ENCODE results near the gene ABCC4. TPM values are rescaled to one million over a fixed set of nuclear protein-coding genes. Genes with fewer than 3 reads are reported as not detected.

The ABCC4 gene
- total RNA-seq, 2 experiments from 2014 or later, result 9.6 to 11.8 TPM

GRCh38 chr13:95159458-95159857 is 141.8 kb downstream of the ABCC4 start:
- no peak for ATAC-seq
- Mint-ChIP-seq H3K4me3 (no peak overlapping the region), H3K27ac (no peak overlapping the region), H3K36me3 (ENCODE audit: low read depth) (peaks cover 30% of the 10 kb centered on the region), H3K9me3 (no peaks in the 10 kb centered on the region), H3K4me1 (ENCODE audit: low read depth) (no peaks in the 10 kb centered on the region), H3K27me3 (no peaks in the 10 kb centered on the region)
- no peak for DNase-seq
- intact Hi-C loops (cut with micrococcal nuclease), result no loop called here
- POLR2A ChIA-PET, result no interaction called here
- TF ChIP-seq CTCF (IDR thresholded peaks at IDR 0.05), result no peak
- CTCF ChIA-PET, result no interaction called here

- TF ChIP-seq CTCF (IDR thresholded peaks at IDR 0.05), result no peak
- Mint-ChIP-seq H3K27ac (no peak overlapping the region), H3K4me3 (no peak overlapping the region), H3K36me3 (ENCODE audit: low read depth) (peaks cover 22% of the 10 kb centered on the region), H3K4me1 (ENCODE audit: low read depth) (no peaks in the 10 kb centered on the region), H3K27me3 (no peaks in the 10 kb centered on the region), H3K9me3 (no peaks in the 10 kb centered on the region)
- ChIA-PET POLR2A (interaction anchor here (0.8 kb wide), 1 partner anchor 206 kb away, joined by 3 read pairs; no protein-coding TSS in a partner anchor), CTCF (interaction anchor here (0.6 to 1.4 kb wide), 4 partner anchors 9 to 678 kb away, joined by 3 read pairs; no protein-coding TSS in a partner anchor)
- intact Hi-C loops (cut with micrococcal nuclease), result no loop called here
- ATAC-seq, result no peak
- DNase-seq, result no peak
These were observed 145.0 kb downstream of the ABCC4 start for GRCh38 chr13:95156208-95156607.

GRCh38 chr13:95155504-95155903 is 145.7 kb downstream of the ABCC4 start:
- TF ChIP-seq CTCF (IDR thresholded peaks at IDR 0.05), result no peak
- ChIA-PET POLR2A (interaction anchor here (0.7 kb wide), 1 partner anchor 481 kb away, joined by 3 read pairs; no protein-coding TSS in a partner anchor), CTCF (interaction anchor here (0.6 to 1.0 kb wide), 4 partner anchors 10 to 249 kb away, joined by 3 read pairs; no protein-coding TSS in a partner anchor)
- no peaks in the 10 kb centered on the region for H3K9me3 Mint-ChIP-seq
- ATAC-seq (no peak), DNase-seq (no peak)
- H3K27ac Mint-ChIP-seq, result no peak overlapping the region
- intact Hi-C loops (cut with micrococcal nuclease), result no loop called here
- no peaks in the 10 kb centered on the region for H3K4me1 Mint-ChIP-seq (ENCODE audit: low read depth)
- H3K27me3 Mint-ChIP-seq, result no peaks in the 10 kb centered on the region
- peaks cover 16% of the 10 kb centered on the region for H3K36me3 Mint-ChIP-seq (ENCODE audit: low read depth)
- no peak overlapping the region for H3K4me3 Mint-ChIP-seq

GRCh38 chr13:95155093-95155492 is 146.2 kb downstream of the ABCC4 start:
- no peak for DNase-seq
- Mint-ChIP-seq H3K27me3 (no peaks in the 10 kb centered on the region), H3K9me3 (no peaks in the 10 kb centered on the region), H3K27ac (no peak overlapping the region), H3K36me3 (ENCODE audit: low read depth) (peaks cover 13% of the 10 kb centered on the region), H3K4me1 (ENCODE audit: low read depth) (no peaks in the 10 kb centered on the region), H3K4me3 (no peak overlapping the region)
- intact Hi-C loops (cut with micrococcal nuclease), result no loop called here
- CTCF ChIA-PET, result interaction anchor here (0.9 to 1.0 kb wide), 3 partner anchors 10 to 250 kb away, joined by 3 read pairs; no protein-coding TSS in a partner anchor
- POLR2A ChIA-PET, result interaction anchor here (0.7 kb wide), 1 partner anchor 481 kb away, joined by 3 read pairs; no protein-coding TSS in a partner anchor
- no peak for TF ChIP-seq CTCF (IDR thresholded peaks at IDR 0.05)
- ATAC-seq, result no peak

GRCh38 chr13:95154413-95154886 is 146.8 kb downstream of the ABCC4 start:
- intact Hi-C loops (cut with micrococcal nuclease), result no loop called here
- no peaks in the 10 kb centered on the region for H3K4me1 Mint-ChIP-seq (ENCODE audit: low read depth)
- CTCF ChIA-PET, result interaction anchor here (1.2 kb wide), 1 partner anchor 35 kb away, joined by 6 read pairs; no protein-coding TSS in a partner anchor

More at GRCh38 chr13:95154413-95154886, 146.8 kb downstream of the ABCC4 start:
- DNase-seq, result no peak
- Mint-ChIP-seq H3K27me3 (no peaks in the 10 kb centered on the region), H3K4me3 (no peak overlapping the region), H3K9me3 (no peaks in the 10 kb centered on the region), H3K27ac (no peak overlapping the region), H3K36me3 (ENCODE audit: low read depth) (peaks cover 12% of the 10 kb centered on the region)
- ATAC-seq, result no peak
- POLR2A ChIA-PET, result interaction anchor here (0.7 kb wide), 1 partner anchor 262 kb away, joined by 3 read pairs; no protein-coding TSS in a partner anchor
- TF ChIP-seq CTCF (IDR thresholded peaks at IDR 0.05), result no peak

All from activated CD8-positive, alpha-beta T cell treated with anti-CD3 and anti-CD28 coated beads for 36 hours (primary cell).